ENCODE data around the gene SKA1. TPM values are rescaled to one million over a fixed set of nuclear protein-coding genes. Genes with fewer than 3 reads are reported as not detected.
"Not testable (repeated sequence)": the region's sequence is repeated elsewhere in the genome, so short reads cannot be mapped to it uniquely, and the experiment has no call there.

The SKA1 gene
- total and polyA plus RNA-seq, 7 donors: 0.68 to 5.4 (median 1.4) TPM; not detected in 4

DNA sequence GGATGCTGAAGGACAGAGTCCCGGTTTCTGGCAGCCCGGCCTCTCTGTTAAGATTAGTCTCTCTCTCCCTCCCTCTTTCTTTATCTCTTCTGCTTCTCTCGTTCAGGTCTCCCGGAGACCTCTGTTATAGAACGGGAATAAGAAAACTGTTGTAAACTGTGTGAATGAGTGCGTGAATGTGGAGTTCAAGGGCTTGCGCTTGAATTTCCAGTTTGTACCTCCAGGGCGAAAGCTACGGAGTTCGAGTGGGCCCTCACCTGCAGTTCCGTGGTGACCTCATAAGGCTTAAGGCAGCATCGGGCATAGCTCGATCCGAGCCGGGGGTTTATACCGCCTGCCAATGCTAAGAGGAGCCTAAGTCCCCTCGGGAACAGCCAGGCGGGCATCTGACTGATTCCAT lies 26.4 kb downstream of the SKA1 start:
- intact Hi-C loops (cut with DNase I): no loop called here

DNA sequence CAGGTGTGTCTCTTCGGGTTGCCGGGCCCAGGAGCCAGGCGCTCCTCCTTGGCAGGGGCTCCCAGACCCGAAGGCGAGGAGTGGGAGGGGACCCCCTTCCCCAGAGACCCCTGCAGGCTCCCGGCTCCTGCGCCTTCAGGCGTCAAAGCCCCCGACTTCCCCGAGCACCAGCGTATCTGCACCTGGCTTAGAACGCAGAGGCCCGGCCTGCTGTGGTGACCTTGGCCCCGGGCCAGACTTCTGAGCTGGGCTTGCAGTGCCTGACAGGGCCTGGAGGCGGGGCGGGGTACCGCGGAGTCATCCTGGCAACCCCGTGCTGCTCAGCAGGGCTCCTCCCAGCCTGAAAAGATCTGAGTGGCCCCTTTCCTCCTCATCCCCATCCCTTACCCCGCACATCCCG lies 27.0 kb downstream of the SKA1 start:
- no peak overlapping the region for H3K4me3 ChIP-seq
- TF ChIP-seq EP300 (IDR thresholded peaks at IDR 0.05) (no peak), POLR2AphosphoS5 (IDR thresholded peaks at IDR 0.05) (no peak), POLR2A (IDR thresholded peaks at IDR 0.05) (no peak)
- TF ChIP-seq, protein P1, sequence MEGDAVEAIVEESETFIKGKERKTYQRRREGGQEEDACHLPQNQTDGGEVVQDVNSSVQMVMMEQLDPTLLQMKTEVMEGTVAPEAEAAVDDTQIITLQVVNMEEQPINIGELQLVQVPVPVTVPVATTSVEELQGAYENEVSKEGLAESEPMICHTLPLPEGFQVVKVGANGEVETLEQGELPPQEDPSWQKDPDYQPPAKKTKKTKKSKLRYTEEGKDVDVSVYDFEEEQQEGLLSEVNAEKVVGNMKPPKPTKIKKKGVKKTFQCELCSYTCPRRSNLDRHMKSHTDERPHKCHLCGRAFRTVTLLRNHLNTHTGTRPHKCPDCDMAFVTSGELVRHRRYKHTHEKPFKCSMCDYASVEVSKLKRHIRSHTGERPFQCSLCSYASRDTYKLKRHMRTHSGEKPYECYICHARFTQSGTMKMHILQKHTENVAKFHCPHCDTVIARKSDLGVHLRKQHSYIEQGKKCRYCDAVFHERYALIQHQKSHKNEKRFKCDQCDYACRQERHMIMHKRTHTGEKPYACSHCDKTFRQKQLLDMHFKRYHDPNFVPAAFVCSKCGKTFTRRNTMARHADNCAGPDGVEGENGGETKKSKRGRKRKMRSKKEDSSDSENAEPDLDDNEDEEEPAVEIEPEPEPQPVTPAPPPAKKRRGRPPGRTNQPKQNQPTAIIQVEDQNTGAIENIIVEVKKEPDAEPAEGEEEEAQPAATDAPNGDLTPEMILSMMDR (IDR thresholded peaks at IDR 0.05): no peak
- intact Hi-C loops (cut with DNase I): no loop called here
- 9 to 15% methylated on average over 21 of the region's 21 CpGs for WGBS, 2 donors
- DNase-seq: no peak
- no peaks in the 10 kb centered on the region for H3K4me1 ChIP-seq
- H3K36me3 ChIP-seq: no peaks in the 10 kb centered on the region
- H3K27ac ChIP-seq: no peak overlapping the region
- H3K9me3 ChIP-seq: no peaks in the 10 kb centered on the region
- peaks cover 0 to 52% (median 0%) of the 10 kb centered on the region in 3 donors for H3K27me3 ChIP-seq

More for the DNA sequence above, 26.4 kb downstream of the SKA1 start:
- Histone ChIP-seq H3K36me3 (no peaks in the 10 kb centered on the region), H3K27ac (no peak overlapping the region), H3K4me3 (no peak overlapping the region), H3K9me3 (no peaks in the 10 kb centered on the region), H3K4me1 (no peaks in the 10 kb centered on the region), H3K27me3 (peaks cover 0 to 51% (median 0%) of the 10 kb centered on the region in 3 donors)
- 68 to 83% methylated on average over 18 of the region's 18 CpGs for WGBS, 2 donors
- TF ChIP-seq POLR2A (IDR thresholded peaks at IDR 0.05): no peak
- no peak for TF ChIP-seq POLR2AphosphoS5 (IDR thresholded peaks at IDR 0.05)
- TF ChIP-seq, protein P1 (IDR thresholded peaks at IDR 0.05): no peak
- TF ChIP-seq EP300 (IDR thresholded peaks at IDR 0.05): no peak
- DNase-seq: no peak

DNA sequence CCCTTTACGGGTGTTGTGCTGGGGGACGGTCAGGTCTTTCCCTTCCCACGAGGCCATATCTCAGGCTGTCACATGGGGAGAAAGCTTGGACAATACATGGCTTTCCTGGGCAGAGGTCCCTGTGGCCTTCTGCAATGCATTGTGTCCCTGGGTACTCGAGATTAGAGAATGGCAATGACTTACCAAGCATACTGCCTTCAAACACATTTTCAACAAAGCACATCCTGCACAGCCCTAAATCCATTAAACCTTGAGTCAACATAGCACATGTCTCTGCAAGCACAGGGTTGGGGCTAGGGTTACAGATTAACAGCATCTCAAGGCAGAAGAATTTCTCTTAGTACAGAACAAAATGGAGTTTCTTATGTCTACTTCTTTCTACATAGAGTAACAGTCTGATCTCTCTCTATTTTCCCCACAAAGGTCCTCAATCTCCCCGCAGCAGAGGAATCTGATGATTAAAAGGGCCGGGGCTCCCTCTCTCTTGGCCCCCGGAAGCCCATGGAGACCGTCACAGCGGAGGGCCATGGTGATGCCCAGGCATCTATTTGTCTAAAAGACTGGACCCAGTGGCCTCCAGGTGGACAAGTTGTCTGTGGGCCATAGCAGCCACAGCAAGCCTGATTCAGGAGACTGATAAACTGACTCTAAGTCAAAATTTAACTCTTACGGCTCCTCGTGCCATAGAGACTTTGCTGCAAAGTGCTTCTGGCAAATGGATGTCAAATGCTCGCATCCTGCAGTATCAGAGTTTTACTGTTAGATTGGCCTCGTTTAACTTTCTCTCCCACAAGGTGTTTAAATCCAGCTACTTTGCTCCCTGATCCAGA lies 30.1 kb downstream of the SKA1 start:
- H3K4me3 ChIP-seq; H3K36me3 ChIP-seq; H3K4me1 ChIP-seq; H3K27ac ChIP-seq; H3K9me3 ChIP-seq; DNase-seq; intact Hi-C loops (cut with DNase I): not testable (repeated sequence)
- H3K27me3 ChIP-seq: peaks cover 0 to 51% (median 0%) of the 10 kb centered on the region in 3 donors
- 39 to 50% methylated on average over 13 of the region's 13 CpGs for WGBS, 2 donors

DNA sequence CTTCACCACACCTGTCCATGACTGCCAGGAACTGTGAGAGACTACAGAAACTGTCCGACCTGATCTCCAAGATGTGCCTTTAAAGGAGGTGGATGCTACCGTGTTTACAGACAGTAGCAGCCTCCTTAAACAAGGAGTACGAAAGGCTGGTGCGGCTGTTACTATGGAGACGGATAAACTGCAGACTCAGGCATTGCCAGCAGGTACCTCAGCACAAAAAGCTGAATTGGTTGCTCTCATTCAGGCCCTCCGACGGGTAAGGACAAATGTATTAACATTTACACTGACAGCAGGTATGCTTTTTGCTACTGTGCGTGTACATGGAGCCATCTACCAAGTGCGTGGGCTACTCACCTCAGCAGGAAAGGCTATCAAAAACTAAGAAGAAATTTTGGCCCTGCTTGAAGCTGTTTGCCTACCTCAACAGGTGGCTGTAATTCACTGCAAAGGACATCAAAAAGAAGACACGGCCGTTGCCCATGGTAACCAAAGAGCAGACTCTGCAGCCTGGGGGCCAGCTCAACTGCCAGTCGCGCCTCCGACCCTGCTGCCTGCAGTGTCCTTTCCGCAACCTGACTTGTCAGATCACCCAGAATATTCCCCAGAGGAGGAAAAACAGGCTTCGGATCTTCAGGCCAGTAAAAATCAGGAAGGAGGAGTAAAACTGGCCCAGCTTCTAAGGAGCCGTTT lies 30.9 kb downstream of the SKA1 start:
- Histone ChIP-seq H3K27me3 (peaks cover 0 to 44% (median 0%) of the 10 kb centered on the region in 3 donors), H3K27ac (no peak overlapping the region), H3K4me3 (no peak overlapping the region), H3K36me3 (no peaks in the 10 kb centered on the region), H3K9me3 (no peaks in the 10 kb centered on the region), H3K4me1 (no peaks in the 10 kb centered on the region)
- TF ChIP-seq, protein P1 (IDR thresholded peaks at IDR 0.05): no peak
- TF ChIP-seq POLR2AphosphoS5 (IDR thresholded peaks at IDR 0.05): no peak
- no peak for TF ChIP-seq POLR2A (IDR thresholded peaks at IDR 0.05)
- no peak for TF ChIP-seq EP300 (IDR thresholded peaks at IDR 0.05)
- intact Hi-C loops (cut with DNase I): no loop called here
- DNase-seq: no peak
- 42 to 54% methylated on average over 17 of the region's 17 CpGs for WGBS, 2 donors

DNA sequence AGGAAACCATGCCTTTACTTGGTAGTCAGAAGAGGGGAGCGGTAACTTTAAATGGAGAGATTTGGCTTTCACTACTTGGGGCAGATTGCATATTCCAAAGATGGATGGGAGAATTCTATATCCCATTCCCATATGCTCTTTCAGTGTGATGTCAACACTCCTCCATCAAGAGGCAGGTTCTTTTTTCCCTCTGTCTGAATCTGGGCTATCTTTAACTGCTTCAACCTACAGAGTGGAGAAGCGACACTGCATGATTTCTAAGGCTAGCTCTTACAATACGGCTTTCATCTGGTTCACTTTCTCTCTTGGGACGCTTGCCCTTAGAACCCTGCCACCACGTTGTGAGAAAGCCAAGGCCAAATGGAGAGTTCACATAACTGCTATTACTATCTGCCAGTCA lies 34.4 kb downstream of the SKA1 start:
- intact Hi-C loops (cut with DNase I): no loop called here
- Histone ChIP-seq H3K36me3 (no peaks in the 10 kb centered on the region), H3K4me3 (no peak overlapping the region), H3K4me1 (no peaks in the 10 kb centered on the region), H3K27ac (no peak overlapping the region), H3K9me3 (no peaks in the 10 kb centered on the region), H3K27me3 (peaks cover 0 to 19% (median 0%) of the 10 kb centered on the region in 3 donors)
- no peak for DNase-seq
- 80 to 81% methylated on average over 5 of the region's 5 CpGs for WGBS, 2 donors
- TF ChIP-seq, protein P1 (IDR thresholded peaks at IDR 0.05): no peak

Data from sigmoid colon (tissue), 7 donors.